ENCODE results near the gene RAD51B. TPM values are rescaled to one million over a fixed set of nuclear protein-coding genes. Genes with fewer than 3 reads are reported as not detected.

The RAD51B gene
- polyA plus RNA-seq, 1 experiment: 6.6 TPM

- Histone ChIP-seq H3K9me3 (ENCODE audit: control insufficient read depth, insufficient read depth, low read length) (no peaks in the 10 kb centered on the region), H3K27ac (ENCODE audit: low read depth, low read length) (no peak overlapping the region), H3K27me3 (ENCODE audit: control insufficient read depth, insufficient read depth, low read length) (no peaks in the 10 kb centered on the region), H3K4me3 (ENCODE audit: low read depth, low read length) (no peak overlapping the region)
- no peak for DNase-seq (ENCODE audit: low read depth, low spot score)
- ChIA-PET POLR2A (no interaction called here), CTCF (no interaction called here)
- TF ChIP-seq CTCF (IDR thresholded peaks at IDR 0.05; ENCODE audit: low read depth, low read length): no peak
Measured at GRCh38 chr14:68268197-68268596, 448.6 kb downstream of the RAD51B start.

GRCh38 chr14:68268719-68269118 lies 449.1 kb downstream of the RAD51B start:
- H3K9me3 ChIP-seq (ENCODE audit: control insufficient read depth, insufficient read depth, low read length): no peaks in the 10 kb centered on the region
- H3K4me3 ChIP-seq (ENCODE audit: low read depth, low read length): no peak overlapping the region
- H3K27ac ChIP-seq (ENCODE audit: low read depth, low read length): no peak overlapping the region
- DNase-seq (ENCODE audit: low read depth, low spot score): no peak
- ChIA-PET CTCF (no interaction called here), POLR2A (no interaction called here)
- no peaks in the 10 kb centered on the region for H3K27me3 ChIP-seq (ENCODE audit: control insufficient read depth, insufficient read depth, low read length)
- TF ChIP-seq CTCF (IDR thresholded peaks at IDR 0.05; ENCODE audit: low read depth, low read length): no peak

GRCh38 chr14:68269136-68269927 lies 449.8 kb downstream of the RAD51B start:
- ChIA-PET POLR2A (no interaction called here), CTCF (interaction anchor here (0.7 kb wide), 1 partner anchor 325 kb away, joined by 3 read pairs; no protein-coding TSS in a partner anchor)
- TF ChIP-seq CTCF (IDR thresholded peaks at IDR 0.05; ENCODE audit: low read depth, low read length): no peak
- DNase-seq (ENCODE audit: low read depth, low spot score): no peak
- Histone ChIP-seq H3K27ac (ENCODE audit: low read depth, low read length) (no peak overlapping the region), H3K4me3 (ENCODE audit: low read depth, low read length) (no peak overlapping the region), H3K9me3 (ENCODE audit: control insufficient read depth, insufficient read depth, low read length) (no peaks in the 10 kb centered on the region), H3K27me3 (ENCODE audit: control insufficient read depth, insufficient read depth, low read length) (no peaks in the 10 kb centered on the region)

GRCh38 chr14:68270342-68270741 lies 450.8 kb downstream of the RAD51B start:
- DNase-seq (ENCODE audit: low read depth, low spot score): no peak
- H3K27ac ChIP-seq (ENCODE audit: low read depth, low read length): no peak overlapping the region
- no peak overlapping the region for H3K4me3 ChIP-seq (ENCODE audit: low read depth, low read length)
- ChIA-PET CTCF (interaction anchor here (0.6 to 0.7 kb wide), 2 partner anchors 326 kb away, joined by 3 to 4 read pairs; no protein-coding TSS in a partner anchor), POLR2A (interaction anchor here (1.0 kb wide), 1 partner anchor 523 kb away, joined by 5 read pairs; the partner anchor contains the start of gene ZFP36L1)
- no peak for TF ChIP-seq CTCF (IDR thresholded peaks at IDR 0.05; ENCODE audit: low read depth, low read length)
- no peaks in the 10 kb centered on the region for H3K9me3 ChIP-seq (ENCODE audit: control insufficient read depth, insufficient read depth, low read length)
- no peaks in the 10 kb centered on the region for H3K27me3 ChIP-seq (ENCODE audit: control insufficient read depth, insufficient read depth, low read length)

GRCh38 chr14:68271913-68272391 lies 452.4 kb downstream of the RAD51B start:
- DNase-seq (ENCODE audit: low read depth, low spot score): no peak
- ChIA-PET CTCF (no interaction called here), POLR2A (interaction anchor here (1.1 kb wide), 1 partner anchor 22 kb away, joined by 3 read pairs; no protein-coding TSS in a partner anchor)
- Histone ChIP-seq H3K4me3 (ENCODE audit: low read depth, low read length) (no peak overlapping the region), H3K27ac (ENCODE audit: low read depth, low read length) (no peak overlapping the region), H3K27me3 (ENCODE audit: control insufficient read depth, insufficient read depth, low read length) (no peaks in the 10 kb centered on the region), H3K9me3 (ENCODE audit: control insufficient read depth, insufficient read depth, low read length) (no peaks in the 10 kb centered on the region)
- TF ChIP-seq CTCF (IDR thresholded peaks at IDR 0.05; ENCODE audit: low read depth, low read length): no peak

All from AG04450 (cell line).